ENCODE results near the gene M1AP. TPM values are rescaled to one million over a fixed set of nuclear protein-coding genes. Genes with fewer than 3 reads are reported as not detected.

Gene M1AP
- total and polyA plus RNA-seq, 9 of the 15 experiments (the other 6 are each of a cell fraction or from before 2014, with no cell fraction given) = 0.06 to 0.33 (median 0.11) TPM; not detected in 4

GRCh38 chr2:74573747-74574562 lies 74.2 kb downstream of the M1AP start (continued):
- 0 out of 2 replicates have a peak, but pooled peaks have one; percentile 17 for TF ChIP-seq HDAC2 (IDR thresholded peaks at IDR 0.05)
- no peak for TF ChIP-seq HMG20A (CRISPR knock-in tag; conservative IDR thresholded peaks at IDR 0.05)
- 0 out of 2 replicates have a peak, but pooled peaks have one; percentile 34 for TF ChIP-seq SUPT5H (IDR thresholded peaks at IDR 0.05)
- no peak; the same call in 1 of the 2 replicates for TF ChIP-seq FOSL1 (tag; conservative IDR thresholded peaks at IDR 0.05)
- no peak for TF ChIP-seq DDX20 (tag; IDR thresholded peaks at IDR 0.05; ENCODE audit: low read depth)
- TF ChIP-seq FOXK1 (CRISPR knock-in tag; IDR thresholded peaks at IDR 0.05; ENCODE audit: borderline replicate concordance) = no peak
- no peak for TF ChIP-seq ZNF3 (CRISPR knock-in tag; IDR thresholded peaks at IDR 0.05)
- no peak for TF ChIP-seq RERE (CRISPR knock-in tag; IDR thresholded peaks at IDR 0.05; ENCODE audit: borderline replicate concordance)
- no peak for TF ChIP-seq FOXJ2 (tag; IDR thresholded peaks at IDR 0.05)
- TF ChIP-seq ZFP1 (CRISPR knock-in tag; IDR thresholded peaks at IDR 0.05) = no peak
- no peak for TF ChIP-seq MAFG (tag; conservative IDR thresholded peaks at IDR 0.05)
- no peak for TF ChIP-seq CBX1 (IDR thresholded peaks at IDR 0.05; ENCODE audit: low read depth)
- no peak for TF ChIP-seq BCL6 (CRISPR knock-in tag; IDR thresholded peaks at IDR 0.05)
- TF ChIP-seq GTF2B (IDR thresholded peaks at IDR 0.05; ENCODE audit: extremely low read depth, insufficient read length) = no peak
- no peak for TF ChIP-seq ZNF263 (CRISPR knock-in tag; IDR thresholded peaks at IDR 0.05; ENCODE audit: borderline replicate concordance)
- TF ChIP-seq ILK (tag; IDR thresholded peaks at IDR 0.05; ENCODE audit: borderline replicate concordance, low read depth) = no peak
- TF ChIP-seq POLR2A (conservative IDR thresholded peaks at IDR 0.05) = 0 out of 2 replicates have a peak, but pooled peaks have one; percentile 24
- no peak for TF ChIP-seq MXI1 (IDR thresholded peaks at IDR 0.05; ENCODE audit: low read depth, low read length)
- no peak for TF ChIP-seq RBM14 (IDR thresholded peaks at IDR 0.05; ENCODE audit: borderline replicate concordance, insufficient read depth, low read depth, low read length)
